Stimulated activated CD4-positive, alpha-beta T cell treated with anti-CD3 and anti-CD28 coated beads, Interleukin-1b, Interleukin-23, amount 100 ng/mL, for 48 hours (primary cell): Measurements from ENCODE around the gene MDH1B.
"Not testable (repeated sequence)": the region's sequence is repeated elsewhere in the genome, so short reads cannot be mapped to it uniquely, and the experiment has no call there.

Experiments used
- DNase-seq: peaks from one replicate; pipeline ENCODE4 v3.0.0-alpha.2; 2020

The MDH1B gene

DNA sequence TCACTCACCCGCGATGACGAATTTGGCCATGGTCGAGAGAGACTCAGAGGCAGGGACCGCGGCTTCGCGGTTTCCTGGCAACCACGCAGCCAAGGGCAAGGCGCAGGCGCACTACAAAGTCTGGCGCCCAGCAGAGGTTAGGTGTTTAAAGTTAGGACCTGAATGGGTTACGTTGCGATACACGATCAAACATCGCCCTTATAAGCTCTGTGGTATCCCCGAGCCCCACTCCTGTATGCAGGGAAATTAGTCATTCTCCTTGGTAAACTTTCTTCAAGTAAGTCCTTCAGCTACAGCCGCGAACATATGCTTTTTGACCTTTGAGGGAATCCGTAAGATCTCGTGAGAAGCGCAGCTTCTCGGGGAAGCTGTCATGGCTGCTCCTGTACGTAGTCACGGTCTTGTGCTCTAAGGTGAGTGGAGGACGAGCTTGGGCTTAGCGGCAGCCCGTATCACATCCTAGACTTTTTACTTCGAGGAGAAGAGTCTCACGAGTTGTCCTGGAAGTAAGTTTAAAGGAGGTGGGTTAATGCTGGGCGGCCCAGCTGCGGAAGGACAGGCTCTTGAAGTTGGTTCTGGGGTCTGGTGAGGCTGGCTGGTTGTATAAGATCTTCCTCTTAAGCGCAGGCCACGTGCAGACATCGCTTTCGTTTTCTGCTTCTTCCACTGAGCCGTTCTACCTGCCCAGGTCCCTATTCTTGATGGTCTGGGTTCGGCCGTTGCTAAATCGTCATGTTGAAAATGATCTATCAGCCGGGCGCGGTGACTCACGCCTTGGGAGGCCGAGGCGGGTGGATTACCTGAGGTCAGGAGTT is at the start of gene MDH1B, which contains the start of gene FASTKD2:
Gene MDH1B (minus strand): TSS at position 87 of the 815 bp plus-strand sequence. CDS start 57 bp downstream, at position 30.
Gene FASTKD2 (plus strand): TSS at position 365 of the 815 bp plus-strand sequence. CDS start 1,088 bp downstream, outside the sequence.
- DNase-seq: peak; percentile 92

DNA sequence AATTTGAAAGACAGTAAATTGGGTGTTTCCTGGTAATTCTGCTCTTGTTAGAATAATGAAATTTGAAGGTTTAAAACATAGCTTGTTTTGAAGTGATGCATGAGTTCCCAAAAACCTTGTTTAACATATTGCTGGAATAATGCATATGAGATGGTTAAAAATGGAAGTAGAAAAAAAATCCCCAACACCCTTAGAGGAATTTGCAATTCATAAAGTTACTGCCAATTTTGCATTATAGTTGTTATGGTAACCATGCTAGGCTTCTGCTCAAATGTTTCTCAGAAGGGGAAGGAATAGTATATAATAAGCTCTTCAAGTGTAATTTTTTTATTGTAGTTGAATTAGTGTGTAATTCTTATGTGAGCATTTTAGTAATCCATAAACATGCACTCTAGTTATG is 49.4 kb upstream of the MDH1B start:
- DNase-seq: no peak

DNA sequence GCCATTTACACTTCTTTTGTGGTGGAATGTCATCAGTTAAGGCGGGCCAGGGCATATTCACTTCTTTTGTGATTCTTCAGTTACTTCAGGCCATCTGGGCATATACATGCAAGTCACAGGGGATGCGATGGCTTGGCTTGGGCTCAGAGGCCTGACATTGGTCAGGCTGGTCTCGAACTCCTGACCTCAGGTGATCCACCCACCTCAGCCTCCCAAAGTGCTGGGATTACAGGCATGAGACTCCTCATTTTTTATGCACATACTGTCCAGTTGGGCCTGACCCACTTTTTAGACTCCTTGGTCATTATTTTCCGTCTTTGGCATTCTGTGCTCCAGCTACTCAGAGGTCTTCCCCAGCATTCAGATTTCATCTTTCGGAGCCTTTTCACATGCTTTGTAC is 47.3 kb upstream of the MDH1B start:
- not testable (repeated sequence) for DNase-seq

DNA sequence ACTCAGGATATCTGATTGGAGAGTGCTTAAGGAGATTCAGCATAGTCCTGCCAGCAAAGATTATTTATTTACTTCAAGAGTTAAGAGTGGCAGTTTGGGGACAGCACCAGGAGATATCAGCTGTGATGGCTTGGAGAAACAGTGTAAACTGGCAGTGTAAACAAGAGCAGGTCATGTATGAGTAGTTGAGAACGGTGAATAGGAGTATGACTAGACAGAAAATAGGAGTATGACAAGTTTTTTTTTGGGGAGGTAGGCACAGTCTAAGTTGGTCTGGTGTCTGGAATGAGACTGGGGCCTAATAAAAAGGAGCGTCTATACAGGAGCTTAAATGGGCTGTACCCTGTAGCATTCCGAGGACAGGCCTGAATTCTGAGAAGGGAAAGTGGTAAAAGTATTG is 42.5 kb upstream of the MDH1B start:
- DNase-seq: not testable (repeated sequence)

DNA sequence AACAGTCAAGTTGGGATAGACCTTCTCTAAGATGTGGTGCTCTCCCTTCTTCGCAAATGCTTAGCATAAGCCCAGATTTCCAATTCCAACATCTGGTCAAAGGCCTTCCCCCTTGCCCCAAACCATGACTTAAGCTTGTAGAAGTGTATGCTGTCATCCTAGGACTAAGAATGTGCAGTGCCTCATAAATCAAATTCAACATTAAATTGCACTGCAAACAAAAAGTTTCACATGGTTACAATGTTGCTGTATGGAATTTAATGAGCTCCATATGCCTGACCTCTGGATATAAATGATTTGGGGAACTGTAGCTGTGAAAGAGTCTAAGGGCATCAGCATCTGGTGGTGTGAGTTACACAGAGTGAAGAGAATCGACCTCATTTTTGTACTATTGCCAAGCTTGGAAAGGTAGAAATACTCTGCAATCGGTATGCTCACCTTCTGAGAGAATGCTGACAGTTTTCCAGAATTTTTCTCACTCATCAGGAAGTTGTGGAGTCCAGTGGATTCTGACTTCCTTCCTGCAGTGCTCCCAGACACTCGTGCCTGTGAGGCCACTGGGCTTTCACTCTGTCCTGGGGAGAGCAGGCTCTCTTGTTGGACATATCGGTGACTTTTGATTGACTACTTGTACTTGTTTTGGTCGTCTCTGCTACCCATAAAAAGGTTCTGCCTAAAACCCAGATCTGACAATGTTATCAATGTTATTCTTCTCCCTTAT is 40.9 kb upstream of the MDH1B start:
- DNase-seq: no peak

DNA sequence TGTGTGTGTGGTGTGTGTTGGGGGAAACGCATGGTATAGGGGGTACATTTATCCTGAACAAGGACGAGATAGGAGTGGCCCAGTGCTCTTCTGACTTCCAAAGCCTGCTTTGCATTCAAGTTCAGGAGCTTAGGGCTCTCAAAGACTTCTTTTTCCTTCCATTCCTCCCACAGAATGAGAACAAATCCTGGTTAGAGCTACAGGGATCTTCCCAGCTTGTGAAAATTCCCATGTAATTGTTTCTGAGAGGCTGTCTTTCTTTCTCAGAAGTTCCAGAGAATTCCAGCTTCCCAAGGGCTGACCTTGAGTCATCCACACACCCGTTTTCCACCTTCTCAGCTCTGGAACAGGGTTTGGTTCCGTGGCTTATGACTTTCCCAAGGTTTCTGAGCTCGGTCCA is 39.2 kb upstream of the MDH1B start:
- no peak for DNase-seq

DNA sequence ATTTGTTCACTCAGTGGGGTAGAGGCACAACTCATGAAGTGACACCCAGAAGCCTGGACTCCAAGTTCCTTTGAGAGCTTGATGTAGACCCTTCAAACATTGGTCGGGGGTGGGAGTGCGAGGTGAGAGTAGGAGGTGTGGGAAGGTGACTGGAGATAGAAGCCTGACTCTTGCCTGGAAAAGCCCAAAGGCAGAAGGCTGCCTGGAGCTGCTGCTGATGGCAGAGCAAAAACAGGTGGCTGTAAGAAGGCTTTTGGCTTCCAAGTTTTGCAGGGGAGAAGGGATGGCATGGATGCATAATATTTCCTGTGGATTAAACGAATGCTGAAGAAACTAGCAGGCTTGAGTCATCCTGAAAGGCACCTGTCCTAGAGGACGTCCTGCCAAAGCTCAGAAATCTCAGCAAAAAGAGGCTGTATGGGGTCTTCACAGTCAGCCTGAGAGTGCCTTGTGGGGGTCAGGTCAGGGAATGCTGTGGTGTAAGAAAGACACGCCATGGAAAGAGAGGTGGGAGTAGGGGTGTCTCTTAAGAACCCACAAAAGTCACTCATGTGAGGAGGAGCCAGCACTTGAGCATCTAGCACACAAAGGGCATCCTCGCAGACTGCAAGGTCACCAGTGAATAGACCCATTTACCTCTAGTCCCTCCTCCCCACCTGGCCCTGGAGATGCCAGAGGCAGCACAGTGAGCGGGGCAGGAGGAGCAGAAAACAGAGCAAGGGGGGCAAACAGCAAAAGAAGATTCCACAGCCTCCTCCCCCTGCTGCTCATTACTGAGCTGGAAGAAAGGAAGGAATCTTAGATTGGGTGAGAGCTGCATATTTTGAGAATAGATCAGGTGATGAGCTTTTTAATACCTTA is 37.8 kb upstream of the MDH1B start:
- DNase-seq: no peak

DNA sequence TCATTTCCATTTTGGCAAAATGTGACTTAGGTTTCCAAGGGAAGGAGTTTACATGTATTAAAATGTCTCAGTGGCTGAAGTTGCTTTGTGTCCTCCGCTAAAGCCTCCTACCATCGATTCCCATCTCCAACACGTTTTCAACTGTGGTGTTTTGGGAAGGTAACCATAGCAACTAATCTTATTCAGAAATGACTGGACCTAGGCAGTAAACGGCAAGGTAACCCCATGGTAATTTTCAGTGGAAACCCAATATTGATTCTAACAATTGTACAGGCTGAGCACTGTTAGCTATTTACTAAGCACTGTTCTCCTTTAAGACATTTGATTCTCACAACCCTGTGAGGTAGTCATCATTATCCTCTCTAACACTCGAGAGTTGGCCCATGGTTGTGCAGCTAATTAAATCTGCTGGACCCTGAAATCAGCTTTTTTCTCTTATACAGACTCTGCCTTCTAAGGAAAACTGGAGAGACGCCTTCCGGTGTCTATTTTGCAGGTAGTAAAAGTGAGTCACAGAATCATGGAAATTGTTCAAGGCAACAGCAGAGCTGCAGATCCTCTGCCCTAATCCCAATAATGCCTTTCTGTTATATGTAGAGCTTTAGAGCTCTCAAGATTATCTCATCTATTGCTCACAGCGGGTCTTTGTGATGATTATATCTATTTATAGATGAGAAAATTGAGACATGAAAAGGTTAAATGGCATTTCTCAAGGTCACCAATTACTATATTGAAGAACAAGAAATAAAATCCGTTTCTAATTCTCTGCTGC is 36.5 kb upstream of the MDH1B start:
- DNase-seq: no peak

DNA sequence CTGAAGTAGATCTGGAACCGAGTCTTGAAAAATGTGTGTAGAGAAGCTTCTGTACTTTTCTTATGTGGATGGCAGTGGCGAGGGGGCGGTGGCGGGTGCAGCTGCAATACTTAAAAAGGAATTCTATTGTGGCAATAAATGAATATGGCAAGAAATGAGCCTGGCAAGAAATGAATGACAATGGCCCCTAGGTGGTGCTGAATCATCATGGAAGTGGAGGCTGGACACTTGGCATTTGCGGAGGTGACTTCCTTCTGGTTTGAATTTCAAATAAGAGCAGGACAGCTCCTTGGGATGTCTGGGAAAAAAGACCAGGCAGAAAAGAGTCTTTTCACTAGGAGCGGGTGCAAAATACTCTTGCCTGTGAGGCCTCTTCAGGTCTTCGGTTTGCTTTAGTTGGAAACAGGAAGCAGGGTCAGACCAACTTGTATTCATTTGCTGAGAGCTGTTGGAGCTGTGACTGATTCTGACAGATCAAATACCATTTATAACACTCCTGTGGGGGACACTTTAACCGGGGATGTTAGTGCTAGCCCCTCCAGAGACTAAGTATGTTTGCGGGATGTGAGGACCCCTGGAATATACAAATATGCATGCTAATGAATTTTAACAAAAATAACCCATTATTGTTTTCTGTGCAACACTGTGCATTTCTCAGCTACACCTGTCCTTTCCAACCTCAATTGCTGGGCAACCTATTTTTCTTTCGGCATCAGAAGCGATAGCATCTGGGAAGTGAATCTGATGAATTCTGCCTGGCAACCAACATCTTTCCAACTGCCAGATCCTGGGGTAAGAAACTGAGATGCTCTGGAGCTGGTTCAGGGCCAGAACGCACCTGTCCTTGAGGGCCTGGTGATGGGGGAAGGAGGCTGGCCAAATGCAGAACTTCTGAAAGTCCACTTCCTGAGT is 35.6 kb upstream of the MDH1B start:
- peak; percentile 33 for DNase-seq

DNA sequence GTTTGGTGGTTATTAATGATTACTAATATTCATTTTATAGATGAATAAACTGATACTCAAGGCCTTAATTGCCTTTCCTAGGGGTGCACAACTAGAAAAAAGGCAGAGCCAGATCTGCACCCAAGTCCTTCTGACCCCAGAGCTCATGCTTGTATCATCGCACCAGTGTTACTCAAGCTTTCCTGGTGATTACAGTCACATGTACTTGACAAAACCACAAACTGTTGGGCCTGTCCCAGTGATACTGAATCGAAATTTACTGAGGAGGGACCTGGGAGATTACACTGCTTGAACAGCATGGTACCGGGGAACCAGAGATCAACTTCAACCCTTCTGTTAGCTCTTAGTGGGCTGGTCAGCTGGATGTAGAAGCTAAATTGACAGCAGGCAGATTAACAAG is 34.0 kb upstream of the MDH1B start:
- DNase-seq: peak; percentile 20

DNA sequence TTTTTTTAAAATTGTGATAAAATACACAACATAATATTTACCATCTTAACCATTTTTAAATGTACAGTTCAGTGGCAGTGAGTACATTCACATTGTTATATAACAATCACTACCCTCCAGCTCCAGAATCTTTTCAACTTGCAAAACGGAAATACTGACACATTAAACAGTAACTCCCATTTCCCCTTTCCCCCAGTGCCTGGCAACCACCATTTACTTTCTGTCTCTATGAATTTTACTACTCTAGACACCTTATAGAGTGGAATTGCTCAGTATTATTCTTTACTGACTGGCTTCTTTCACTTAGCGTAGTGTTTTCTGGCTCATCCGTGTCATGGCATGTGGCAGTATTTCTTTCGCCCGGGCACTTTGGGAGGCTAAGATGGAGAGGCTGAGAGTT is 32.9 kb upstream of the MDH1B start:
- peak; percentile 31 for DNase-seq

DNA sequence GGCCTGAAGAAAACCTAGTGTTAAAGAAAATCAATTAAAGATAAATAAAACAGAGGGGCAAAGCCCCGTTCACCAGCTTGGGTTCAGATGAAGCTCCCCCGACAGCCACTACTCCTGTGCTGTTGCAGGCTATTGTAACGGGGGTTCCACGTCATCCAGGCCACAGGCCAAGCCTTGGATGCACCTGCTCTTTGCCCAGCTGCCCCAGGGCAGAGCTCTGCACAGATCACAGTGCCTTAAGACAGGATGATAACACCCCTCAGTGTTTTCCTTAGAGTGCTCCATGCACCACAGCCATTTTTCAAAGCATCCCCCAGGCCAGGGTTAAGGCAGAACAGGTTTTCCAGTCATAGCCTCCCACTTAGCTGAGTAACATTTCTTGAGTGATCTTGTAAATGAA is 32.2 kb upstream of the MDH1B start:
- no peak for DNase-seq

DNA sequence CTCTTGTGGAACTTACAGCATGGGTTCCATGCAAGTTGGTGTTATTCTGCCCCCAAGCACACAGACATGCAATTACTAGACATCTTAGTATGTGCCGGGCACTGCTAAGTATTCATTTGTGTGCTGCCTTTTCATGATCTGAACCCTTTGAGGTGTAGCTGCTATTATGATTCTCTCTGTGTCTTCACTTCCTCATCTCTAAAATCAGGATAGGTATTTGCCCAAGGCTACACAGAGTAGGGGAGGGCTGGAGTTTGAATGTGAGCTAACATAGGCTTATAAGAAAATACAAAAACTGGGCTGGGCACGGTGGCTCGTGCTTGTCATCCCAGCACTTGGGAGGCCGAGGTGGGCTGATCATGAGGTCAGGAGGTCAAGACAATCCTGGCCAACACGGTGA is 27.5 kb upstream of the MDH1B start:
- no peak for DNase-seq

DNA sequence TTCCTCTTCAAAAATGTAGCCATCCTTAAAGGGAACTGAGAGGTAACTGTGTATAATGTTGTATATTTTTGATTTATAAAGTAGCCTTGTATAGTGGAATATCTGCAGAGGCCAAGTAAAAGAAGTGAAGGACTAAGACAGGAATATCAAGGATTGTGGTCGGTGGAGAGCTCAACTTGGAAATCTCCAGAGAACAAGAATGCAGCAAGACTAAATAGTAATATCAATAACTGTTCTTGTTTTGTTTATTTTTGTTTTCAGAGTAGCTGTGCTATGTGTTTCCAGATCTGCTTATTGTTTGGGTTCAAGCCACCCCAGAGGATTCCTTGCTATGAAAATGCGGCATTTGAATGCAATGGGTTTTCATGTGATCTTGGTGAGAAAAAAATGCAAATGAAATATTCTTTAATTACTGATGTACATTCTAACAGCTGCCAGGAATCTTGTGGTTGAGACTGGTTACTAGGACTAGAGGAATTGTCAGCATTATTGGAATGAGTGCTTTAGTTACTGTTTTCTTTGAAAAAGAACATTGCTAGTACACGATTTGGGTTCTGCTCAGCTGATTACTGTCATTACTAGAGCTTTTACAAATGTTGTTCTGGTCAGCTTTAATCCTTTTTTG is 25.3 kb upstream of the MDH1B start:
- DNase-seq: no peak

DNA sequence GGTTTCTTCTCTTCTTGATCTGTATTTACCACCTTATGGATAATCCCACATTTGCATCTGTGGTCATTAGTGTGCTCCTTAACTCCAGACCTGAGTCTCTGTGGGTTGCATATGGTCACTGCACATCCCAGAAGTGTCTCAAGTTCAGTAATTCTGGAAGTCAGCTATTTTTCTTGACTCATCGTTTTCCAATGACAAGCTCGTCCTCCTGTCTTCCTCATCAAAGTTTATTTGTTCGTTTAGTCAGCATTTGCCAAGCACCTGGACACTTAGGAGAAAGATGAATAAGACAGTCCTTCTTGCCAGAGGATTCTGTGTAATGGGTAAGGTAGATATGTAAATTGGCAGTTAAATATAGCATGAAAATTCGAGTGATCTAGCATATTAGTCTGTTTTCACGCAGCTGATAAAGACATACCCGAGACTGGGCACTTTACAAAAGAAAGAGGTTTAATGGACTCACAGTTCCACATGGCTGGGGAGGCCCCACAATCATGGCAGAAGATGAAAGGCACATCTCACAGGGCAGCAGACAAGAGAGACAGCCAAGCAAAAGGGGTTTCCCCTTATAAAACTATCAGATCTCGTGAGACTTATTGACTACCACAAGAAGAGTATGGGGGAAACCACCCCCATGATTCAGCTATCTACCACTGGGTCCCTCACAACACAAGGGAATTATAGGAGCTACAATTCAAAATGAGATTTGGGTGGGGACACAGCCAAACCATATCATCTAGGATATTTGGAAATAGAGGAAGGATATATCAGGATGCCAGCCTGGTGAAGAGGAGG is 19.6 kb upstream of the MDH1B start:
- DNase-seq: no peak

DNA sequence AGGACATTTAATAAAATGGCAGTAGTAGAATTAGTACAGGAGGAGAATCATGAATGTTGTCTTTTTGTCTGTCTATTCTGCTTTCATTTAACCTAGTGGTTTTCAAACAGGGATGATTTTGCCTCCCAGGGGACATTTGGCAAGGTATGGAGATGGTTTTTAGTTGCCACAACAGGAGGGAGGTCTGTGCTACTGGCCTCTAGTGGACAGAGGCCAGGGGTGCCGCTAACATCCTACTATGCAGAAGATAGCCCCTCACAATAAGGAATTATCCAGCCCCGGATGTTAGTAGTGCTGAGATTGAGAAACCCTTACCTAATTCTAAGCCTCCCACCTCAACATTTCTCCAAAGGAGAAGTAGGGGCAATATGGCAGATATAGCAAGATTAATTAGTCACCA is 18.6 kb upstream of the MDH1B start:
- DNase-seq: no peak

DNA sequence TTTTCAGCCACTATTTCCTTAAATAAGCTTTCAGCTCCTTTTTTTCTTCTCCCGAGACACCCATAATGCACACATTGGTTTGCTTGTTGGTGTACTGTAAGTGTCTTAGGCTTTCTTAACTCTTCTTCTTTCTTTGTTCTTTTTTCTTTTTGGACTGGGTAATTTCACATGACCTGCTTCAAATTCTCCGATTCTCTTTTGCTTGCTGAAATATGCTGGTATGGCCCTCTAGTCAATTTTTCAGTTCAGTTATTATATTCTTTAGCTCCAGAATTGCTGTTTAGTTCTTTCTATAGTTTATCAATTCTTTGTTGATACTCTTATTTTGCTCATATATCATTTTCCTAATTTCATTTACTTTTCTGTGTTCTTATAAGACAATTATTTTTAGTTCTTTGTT is 15.5 kb upstream of the MDH1B start:
- no peak for DNase-seq

DNA sequence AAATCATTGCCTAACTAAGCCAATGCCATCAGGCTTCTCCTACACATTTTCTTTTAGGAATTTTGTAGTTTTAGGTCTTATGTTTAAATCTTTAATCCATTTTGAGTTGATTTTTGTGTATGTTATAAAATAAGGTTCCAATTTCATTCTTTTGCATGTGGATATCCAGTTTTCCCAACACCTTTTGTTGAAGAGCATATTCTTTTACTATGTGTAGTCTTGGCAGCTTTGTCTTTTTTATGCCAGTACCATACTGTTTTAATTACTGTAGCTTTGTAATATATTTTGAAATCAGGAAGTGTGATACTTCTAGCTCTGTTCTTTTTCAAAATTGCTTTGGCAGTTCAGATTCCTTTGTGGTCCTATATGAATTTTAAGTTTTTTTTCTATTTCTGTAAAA is 11.3 kb upstream of the MDH1B start:
- DNase-seq: no peak

DNA sequence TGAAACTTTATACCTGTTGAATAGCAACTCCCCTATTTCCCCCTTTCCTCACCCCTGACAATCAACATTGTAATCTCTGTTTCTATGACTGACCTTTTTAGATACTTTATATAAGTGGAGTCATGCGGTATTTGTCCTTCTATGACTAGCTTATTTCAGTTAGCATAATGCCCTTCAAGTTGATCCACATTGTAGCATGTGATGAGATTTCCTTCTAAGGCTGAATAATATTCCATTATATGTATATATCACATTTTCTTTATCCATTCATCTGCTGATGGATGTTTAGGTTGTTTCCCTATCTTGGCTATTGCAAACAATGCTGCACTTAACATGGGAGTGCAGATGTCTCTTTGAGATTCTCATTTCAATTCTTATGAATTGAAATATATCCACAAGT is 9.7 kb upstream of the MDH1B start:
- DNase-seq: no peak
